Fibroblast of the aortic adventitia (primary cell): Measurements from ENCODE around the gene CLCN4. TPM values are rescaled to one million over a fixed set of nuclear protein-coding genes. Genes with fewer than 3 reads are reported as not detected.

ENCODE experiments used
- DNase-seq: peaks from one replicate; pipeline ENCODE4 v3.0.0-alpha.2; 2010; ENCODE audit warnings: low read depth
- H3K4me3 ChIP-seq: 2 replicates; pipeline ENCODE4 v1.5.1; 2011; ENCODE audit warnings: low read depth, mild to moderate bottlenecking, control low read depth, low read length, moderate library complexity
- CTCF ChIP-seq: IDR thresholded peaks from 2 replicates; pipeline ENCODE4 v1.5.1; 2011; ENCODE audit warnings: mild to moderate bottlenecking, low read length, control low read depth, inconsistent platforms; ENCODE audit not compliant: insufficient read depth
- total RNA-seq: library from RNA; depleted of rRNA; stranded (reverse); fragments of >200 nt; gene quantifications from 2 replicates; pipeline ENCODE4 v1.2.3, GENCODE V29; 2012; ENCODE audit warnings: low replicate concordance

Gene CLCN4
- total RNA-seq, 1 donor, result 6.7 TPM

GRCh38 chrX:10223276-10223675 is 66.5 kb downstream of the CLCN4 start:
- no peak for TF ChIP-seq CTCF
- no peak for DNase-seq
- no peak overlapping the region for H3K4me3 ChIP-seq

- no peak for TF ChIP-seq CTCF
- DNase-seq, result no peak
- H3K4me3 ChIP-seq, result no peak overlapping the region
Observed at GRCh38 chrX:10223781-10224180, 67.0 kb downstream of the CLCN4 start.

GRCh38 chrX:10230222-10230621 is 73.4 kb downstream of the CLCN4 start:
- peak; percentile 31 for DNase-seq
- H3K4me3 ChIP-seq, result no peak overlapping the region
- TF ChIP-seq CTCF, result no peak

- no peak for TF ChIP-seq CTCF
- H3K4me3 ChIP-seq, result no peak overlapping the region
- DNase-seq, result no peak
Observed at GRCh38 chrX:10231461-10231860, 74.7 kb downstream of the CLCN4 start.

GRCh38 chrX:10233173-10233572 is 76.4 kb downstream of the CLCN4 start:
- TF ChIP-seq CTCF, result no peak
- no peak overlapping the region for H3K4me3 ChIP-seq
- DNase-seq, result no peak

- no peak overlapping the region for H3K4me3 ChIP-seq
- TF ChIP-seq CTCF, result no peak
- DNase-seq, result no peak
Observed at GRCh38 chrX:10233696-10234095, 76.9 kb downstream of the CLCN4 start.

GRCh38 chrX:10235851-10236250 is 79.1 kb downstream of the CLCN4 start:
- peak; percentile 84 for DNase-seq
- H3K4me3 ChIP-seq, result no peak overlapping the region
- no peak for TF ChIP-seq CTCF
